MCF 10A (cell line): ENCODE results near the gene CMTM2. TPM values are rescaled to one million over a fixed set of nuclear protein-coding genes. Genes with fewer than 3 reads are reported as not detected.
A peak's percentile ranks its signal among the peaks of the same experiment; 100 is the strongest.
"Not testable (repeated sequence)": the region's sequence is repeated elsewhere in the genome, so short reads cannot be mapped to it uniquely, and the experiment has no call there.

Experiments
- BruUV-seq: library from RNA; stranded (reverse); fragments of 400-500 nt; replicated peaks from 2 replicates; lab custom pipeline; 2021; lab: Mats Ljungman, UMichigan
- CTCF ChIA-PET: fragments of 300-600 bp; sonication (Branson Sonifier 250); formaldehyde crosslinking; extraction: SDS; loops from one replicate; lab custom pipeline; 2021; ENCODE audit warnings: antibody characterized with exemption, inconsistent platforms; lab: Yijun Ruan, JAX
- POLR2A ChIA-PET: fragments of 300-600, 350-650 bp; sonication (Branson Sonifier 250); formaldehyde crosslinking; extraction: SDS; loops from one replicate; lab custom pipeline; 2020; ENCODE audit warnings: antibody characterized with exemption, inconsistent platforms; lab: Yijun Ruan, JAX
- DNase-seq: peaks from one replicate; pipeline ENCODE4 v3.0.0-alpha.2; 2018; ENCODE audit not compliant: unreplicated experiment
- H3K27ac Mint-ChIP-seq: one replicate; pipeline ENCODE4 v1.8.0; 2022; ENCODE audit warnings: mild to moderate bottlenecking, low read depth, mixed read lengths; ENCODE audit not compliant: unreplicated experiment
- H3K27me3 Mint-ChIP-seq: one replicate; pipeline ENCODE4 v1.8.0; 2022; ENCODE audit warnings: mixed read lengths; ENCODE audit not compliant: insufficient read depth, unreplicated experiment
- H3K36me3 Mint-ChIP-seq: one replicate; pipeline ENCODE4 v1.8.0; 2022; ENCODE audit warnings: mild to moderate bottlenecking, moderate library complexity, mixed read lengths; ENCODE audit not compliant: insufficient read depth, unreplicated experiment
- H3K4me1 Mint-ChIP-seq: one replicate; pipeline ENCODE4 v1.8.0; 2022; ENCODE audit warnings: mixed read lengths; ENCODE audit not compliant: insufficient read depth, unreplicated experiment
- H3K4me3 Mint-ChIP-seq: one replicate; pipeline ENCODE4 v1.8.0; 2022; ENCODE audit warnings: mild to moderate bottlenecking, moderate library complexity, mixed read lengths; ENCODE audit not compliant: unreplicated experiment
- H3K9me3 Mint-ChIP-seq: one replicate; pipeline ENCODE4 v1.8.0; 2022; ENCODE audit warnings: mixed read lengths; ENCODE audit not compliant: unreplicated experiment
- CTCF ChIP-seq: fragments of 200-600 bp; IDR thresholded peaks from one replicate; pipeline ENCODE4 v1.8.0; 2022; ENCODE audit warnings: antibody characterized with exemption, mild to moderate bottlenecking; ENCODE audit not compliant: unreplicated experiment
- intact Hi-C: fragments of 100-400 bp; cut with micrococcal nuclease; formaldehyde crosslinking; loops from 2 replicates; pipeline ENCODE4 v1.14.1; 2022
- total RNA-seq: library from RNA; stranded (reverse); gene quantifications from 2 replicates; pipeline ENCODE4 v1.2.3, GENCODE V29; 2022

The CMTM2 gene
- total RNA-seq, 1 experiment from 2014 or later = not detected

DNA sequence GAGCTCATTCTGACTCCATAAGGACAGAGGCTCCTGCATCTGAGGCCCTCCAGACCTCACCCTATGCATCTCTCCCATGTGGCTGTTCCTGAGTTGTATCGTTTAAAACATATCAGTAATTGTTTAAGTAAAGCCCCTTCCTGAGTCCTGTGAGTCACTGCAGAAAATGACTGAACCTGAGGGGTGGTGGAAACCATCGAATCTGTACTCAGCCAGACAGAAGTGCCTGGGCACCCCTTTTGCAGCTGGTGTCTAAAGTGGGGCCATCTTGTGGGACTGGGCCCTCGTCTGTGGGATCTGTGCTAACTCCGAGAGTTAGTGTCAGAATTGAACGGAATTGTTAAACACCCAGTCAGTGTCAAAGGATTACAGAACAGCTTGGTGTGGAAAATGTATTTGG, 50.6 kb downstream of the CMTM2 start:
- intact Hi-C loops = no loop called here
- peaks cover 23% of the 10 kb centered on the region for H3K36me3 Mint-ChIP-seq
- ChIA-PET POLR2A (interaction anchor here (1.5 kb wide), 1 partner anchor 21 kb away, joined by 5 read pairs; no protein-coding TSS in a partner anchor), CTCF (interaction anchor here (0.5 to 2.0 kb wide), 5 partner anchors 11 to 223 kb away, joined by 3 to 11 read pairs (median 3); no protein-coding TSS in a partner anchor)
- TF ChIP-seq CTCF = no peak
- BruUV-seq = no TSS peak
- H3K27me3 Mint-ChIP-seq = no peaks in the 10 kb centered on the region
- DNase-seq = no peak
- H3K4me3 Mint-ChIP-seq = no peak overlapping the region
- H3K27ac Mint-ChIP-seq = no peak overlapping the region
- H3K4me1 Mint-ChIP-seq = no peaks in the 10 kb centered on the region
- H3K9me3 Mint-ChIP-seq = no peaks in the 10 kb centered on the region

DNA sequence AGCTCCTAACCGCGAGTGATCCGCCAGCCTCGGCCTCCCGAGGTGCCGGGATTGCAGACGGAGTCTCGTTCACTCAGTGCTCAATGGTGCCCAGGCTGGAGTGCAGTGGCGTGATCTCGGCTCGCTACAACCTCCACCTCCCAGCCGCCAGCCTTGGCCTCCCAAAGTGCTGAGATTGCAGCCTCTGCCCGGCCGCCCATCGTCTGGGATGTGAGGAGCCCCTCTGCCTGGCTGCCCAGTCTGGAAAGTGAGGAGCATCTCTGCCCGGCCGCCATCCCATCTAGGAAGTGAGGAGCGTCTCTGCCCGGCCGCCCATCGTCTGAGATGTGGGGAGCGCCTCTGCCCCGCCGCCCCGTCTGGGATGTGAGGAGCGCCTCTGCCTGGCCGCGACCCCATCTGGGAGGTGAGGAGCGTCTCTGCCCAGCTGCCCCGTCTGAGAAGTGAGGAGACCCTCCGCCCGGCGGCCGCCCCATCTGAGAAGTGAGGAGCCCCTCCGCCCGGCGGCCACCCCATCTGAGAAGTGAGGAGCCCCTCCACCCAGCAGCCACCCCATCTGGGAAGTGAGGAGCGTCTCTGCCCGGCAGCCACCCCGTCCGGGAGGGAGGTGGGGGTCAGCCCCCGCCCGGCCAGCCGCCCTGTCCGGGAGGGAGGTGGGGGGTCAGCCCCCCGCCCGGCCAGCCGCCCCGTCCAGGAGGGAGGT, 51.4 kb downstream of the CMTM2 start:
- not testable (repeated sequence) for H3K9me3 Mint-ChIP-seq
- peaks cover 23% of the 10 kb centered on the region for H3K36me3 Mint-ChIP-seq

DNA sequence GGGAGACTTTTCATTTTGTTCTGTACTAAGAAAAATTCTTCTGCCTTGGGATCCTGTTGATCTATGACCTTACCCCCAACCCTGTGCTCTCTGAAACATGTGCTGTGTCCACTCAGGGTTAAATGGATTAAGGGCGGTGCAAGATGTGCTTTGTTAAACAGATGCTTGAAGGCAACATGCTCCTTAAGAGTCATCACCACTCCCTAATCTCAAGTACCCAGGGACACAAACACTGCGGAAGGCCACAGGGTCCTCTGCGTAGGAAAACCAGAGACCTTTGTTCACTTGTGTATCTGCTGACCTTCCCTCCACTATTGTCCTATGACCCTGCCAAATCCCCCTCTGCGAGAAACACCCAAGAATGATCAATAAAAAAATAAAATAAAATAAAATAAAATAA, 52.3 kb downstream of the CMTM2 start:
- BruUV-seq, DNase-seq, H3K27me3 Mint-ChIP-seq, CTCF ChIA-PET, H3K4me1 Mint-ChIP-seq, POLR2A ChIA-PET, H3K4me3 Mint-ChIP-seq, H3K9me3 Mint-ChIP-seq, intact Hi-C loops: not testable (repeated sequence)
- peak overlapping the region; percentile 75 for H3K27ac Mint-ChIP-seq
- peaks cover 23% of the 10 kb centered on the region for H3K36me3 Mint-ChIP-seq

More for the DNA sequence above, 51.4 kb downstream of the CMTM2 start:
- H3K4me1 Mint-ChIP-seq, H3K4me3 Mint-ChIP-seq, BruUV-seq, H3K27me3 Mint-ChIP-seq, H3K27ac Mint-ChIP-seq, POLR2A ChIA-PET, DNase-seq, intact Hi-C loops: not testable (repeated sequence)
- CTCF ChIA-PET = interaction anchor here (1.6 kb wide), 1 partner anchor 21 kb away, joined by 3 read pairs; no protein-coding TSS in a partner anchor

DNA sequence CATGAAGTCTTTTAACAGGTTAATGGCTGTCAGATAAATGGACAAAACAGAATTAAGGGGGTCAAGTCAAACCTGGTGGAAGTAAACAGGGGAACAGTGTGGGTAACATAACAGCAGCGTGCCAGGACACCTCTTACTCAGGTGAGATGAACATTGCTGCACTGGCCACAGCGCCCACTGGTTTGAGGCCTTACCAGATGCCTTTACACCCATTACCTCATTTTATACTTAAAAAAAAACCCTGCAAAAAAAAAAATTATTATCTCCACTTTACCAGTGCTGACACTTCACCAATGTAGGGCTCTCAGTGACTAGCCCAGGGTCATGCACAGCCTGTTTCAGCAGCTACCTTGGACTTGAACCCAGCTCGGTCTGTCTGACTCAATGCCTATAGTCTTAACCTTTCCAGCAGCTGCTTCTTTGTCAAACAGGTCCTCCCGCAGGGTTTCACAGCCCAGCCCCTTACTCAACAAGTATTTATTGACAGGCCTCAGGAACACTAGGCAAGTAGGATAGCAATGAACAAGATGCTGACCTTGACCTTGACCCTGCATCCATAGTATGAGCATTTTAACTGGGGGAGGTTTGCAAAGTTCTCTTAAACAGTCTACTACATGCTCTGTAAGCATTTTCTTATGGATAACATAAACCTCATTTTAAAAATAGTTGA, 55.4 kb downstream of the CMTM2 start:
- CTCF ChIA-PET = interaction anchor here (0.6 to 3.3 kb wide), 8 partner anchors 16 to 1411 kb away, joined by 3 to 15 read pairs (median 4); partner anchors contain the start of gene NAE1
- no peaks in the 10 kb centered on the region for H3K27me3 Mint-ChIP-seq

More for the DNA sequence above, 55.4 kb downstream of the CMTM2 start:
- peaks cover 18% of the 10 kb centered on the region for H3K4me1 Mint-ChIP-seq
- BruUV-seq = no TSS peak
- no peaks in the 10 kb centered on the region for H3K9me3 Mint-ChIP-seq
- TF ChIP-seq CTCF = no peak
- intact Hi-C loops = no loop called here
- POLR2A ChIA-PET = interaction anchor here (0.6 to 1.3 kb wide), 2 partner anchors 10 to 15 kb away, joined by 3 read pairs; no protein-coding TSS in a partner anchor
- H3K27ac Mint-ChIP-seq = peak overlapping the region; percentile 27
- H3K4me3 Mint-ChIP-seq = no peak overlapping the region
- peaks cover 27% of the 10 kb centered on the region for H3K36me3 Mint-ChIP-seq
- no peak for DNase-seq
